Stimulated activated naive B cell treated with anti-CD40 and anti-IgM and Interleukin-4, amounts not matched to agents 10 μg/mL and 1 μg/mL and 100 μg/mL, for 72 hours (primary cell): ENCODE measurements around the gene C1orf146.

Source experiments
- ATAC-seq, 2 donors: fragments of 150-1000 bp; cut with Tn5 transposase; replicated peaks; 2 replicates each; pipeline ENCODE4 v1.10.0; 2021; ENCODE audit warnings: moderate library complexity in 1 of 2
- DNase-seq: peaks from one replicate; pipeline ENCODE4 v3.0.0; 2021
- H3K27ac Mint-ChIP-seq: one replicate; pipeline ENCODE4 v1.8.0; 2022; ENCODE audit warnings: mild to moderate bottlenecking, mixed read lengths
- H3K27me3 Mint-ChIP-seq, 2 donors: one replicate each; pipeline ENCODE4 v1.8.0; 2022; ENCODE audit warnings: mixed read lengths in 2 of 2
- H3K36me3 Mint-ChIP-seq, 2 donors: one replicate each; pipeline ENCODE4 v1.8.0; 2022; ENCODE audit warnings: mixed read lengths in 2 of 2, mild to moderate bottlenecking in 1 of 2
- H3K4me1 Mint-ChIP-seq, 2 donors: one replicate each; pipeline ENCODE4 v1.8.0; 2022; ENCODE audit warnings: mixed read lengths in 2 of 2, mild to moderate bottlenecking in 1 of 2
- H3K4me3 Mint-ChIP-seq, 2 donors: one replicate each; pipeline ENCODE4 v1.8.0; 2022; ENCODE audit warnings: mild to moderate bottlenecking in 2 of 2, mixed read lengths in 2 of 2, moderate library complexity in 1 of 2
- H3K9me3 Mint-ChIP-seq, 2 donors: one replicate each; pipeline ENCODE4 v1.8.0; 2022; ENCODE audit warnings: mixed read lengths in 2 of 2, mild to moderate bottlenecking in 1 of 2

C1orf146 gene

GRCh38 chr1:92217721-92218120 is at the start of gene C1orf146:
TSS of gene C1orf146 (plus strand) at chr1:92217915. CDS start at chr1:92231421, 13,506 bp downstream.
- Mint-ChIP-seq H3K9me3 (no peaks in the 10 kb centered on the region), H3K27ac (no peak within 1 kb of the TSS), H3K4me3 (no peak within 1 kb of the TSS), H3K36me3 (no peaks in the 10 kb centered on the region), H3K4me1 (no peaks in the 10 kb centered on the region), H3K27me3 (peaks cover 0 to 3% of the 10 kb centered on the region in 2 donors)
- DNase-seq, result no peak
- ATAC-seq, result no peak

GRCh38 chr1:92168657-92169056 is 49.1 kb upstream of the C1orf146 start:
- Mint-ChIP-seq H3K27me3 (no peaks in the 10 kb centered on the region), H3K36me3 (no peaks in the 10 kb centered on the region)
- no peak for ATAC-seq

GRCh38 chr1:92169214-92170005 is 48.3 kb upstream of the C1orf146 start:
- no peaks in the 10 kb centered on the region for H3K9me3 Mint-ChIP-seq
- H3K4me1 Mint-ChIP-seq, result no peaks in the 10 kb centered on the region
- no peaks in the 10 kb centered on the region for H3K36me3 Mint-ChIP-seq
- H3K27me3 Mint-ChIP-seq, result no peaks in the 10 kb centered on the region
- DNase-seq, result no peak
- ATAC-seq, result no peak
- no peak overlapping the region for H3K4me3 Mint-ChIP-seq
- no peak overlapping the region for H3K27ac Mint-ChIP-seq

More at GRCh38 chr1:92168657-92169056, 49.1 kb upstream of the C1orf146 start:
- Mint-ChIP-seq H3K27ac (no peak overlapping the region), H3K4me1 (no peaks in the 10 kb centered on the region), H3K4me3 (no peak overlapping the region), H3K9me3 (no peaks in the 10 kb centered on the region)
- no peak for DNase-seq

GRCh38 chr1:92184632-92185031 is 33.1 kb upstream of the C1orf146 start:
- ATAC-seq (no peak), DNase-seq (no peak)
- H3K9me3 Mint-ChIP-seq, result no peaks in the 10 kb centered on the region
- peaks cover 0 to 7% of the 10 kb centered on the region in 2 donors for H3K27me3 Mint-ChIP-seq
- no peaks in the 10 kb centered on the region for H3K4me1 Mint-ChIP-seq
- H3K36me3 Mint-ChIP-seq, result peaks cover 0 to 2% of the 10 kb centered on the region in 2 donors
- H3K4me3 Mint-ChIP-seq, result no peak overlapping the region
- H3K27ac Mint-ChIP-seq, result no peak overlapping the region

GRCh38 chr1:92186081-92186480 is 31.6 kb upstream of the C1orf146 start:
- H3K27ac Mint-ChIP-seq, result no peak overlapping the region
- peaks cover 0 to 7% of the 10 kb centered on the region in 2 donors for H3K27me3 Mint-ChIP-seq
- no peaks in the 10 kb centered on the region for H3K9me3 Mint-ChIP-seq
- no peaks in the 10 kb centered on the region for H3K4me1 Mint-ChIP-seq
- H3K4me3 Mint-ChIP-seq, result no peak overlapping the region
- no peak for DNase-seq
- ATAC-seq, result no peak
- H3K36me3 Mint-ChIP-seq, result no peaks in the 10 kb centered on the region

GRCh38 chr1:92188436-92189255 is 29.1 kb upstream of the C1orf146 start:
- no peak for ATAC-seq
- H3K36me3 Mint-ChIP-seq, result no peaks in the 10 kb centered on the region
- no peak overlapping the region for H3K27ac Mint-ChIP-seq
- H3K9me3 Mint-ChIP-seq, result no peaks in the 10 kb centered on the region
- no peaks in the 10 kb centered on the region for H3K4me1 Mint-ChIP-seq
- DNase-seq, result no peak
- H3K4me3 Mint-ChIP-seq, result no peak overlapping the region
- H3K27me3 Mint-ChIP-seq, result peaks cover 0 to 7% of the 10 kb centered on the region in 2 donors

- Mint-ChIP-seq H3K27ac (no peak overlapping the region), H3K4me3 (no peak overlapping the region), H3K36me3 (no peaks in the 10 kb centered on the region), H3K27me3 (peaks cover 0 to 7% of the 10 kb centered on the region in 2 donors), H3K9me3 (no peaks in the 10 kb centered on the region), H3K4me1 (no peaks in the 10 kb centered on the region)
- ATAC-seq (no peak), DNase-seq (no peak)
Observed at GRCh38 chr1:92191726-92192125, 26.0 kb upstream of the C1orf146 start.

- Mint-ChIP-seq H3K27me3 (peaks cover 0 to 7% of the 10 kb centered on the region in 2 donors), H3K9me3 (no peaks in the 10 kb centered on the region), H3K27ac (no peak overlapping the region), H3K36me3 (no peaks in the 10 kb centered on the region), H3K4me1 (no peaks in the 10 kb centered on the region), H3K4me3 (no peak overlapping the region)
- no peak for DNase-seq
- no peak for ATAC-seq
Observed at GRCh38 chr1:92192246-92192645, 25.5 kb upstream of the C1orf146 start.

GRCh38 chr1:92194511-92194910 is 23.2 kb upstream of the C1orf146 start:
- no peak overlapping the region for H3K4me3 Mint-ChIP-seq
- no peak for DNase-seq
- no peaks in the 10 kb centered on the region for H3K4me1 Mint-ChIP-seq
- no peaks in the 10 kb centered on the region for H3K27me3 Mint-ChIP-seq
- no peak for ATAC-seq
- H3K9me3 Mint-ChIP-seq, result no peaks in the 10 kb centered on the region
- H3K27ac Mint-ChIP-seq, result no peak overlapping the region
- no peaks in the 10 kb centered on the region for H3K36me3 Mint-ChIP-seq

GRCh38 chr1:92201973-92202372 is 15.7 kb upstream of the C1orf146 start:
- H3K36me3 Mint-ChIP-seq, result no peaks in the 10 kb centered on the region
- no peak for ATAC-seq
- peaks cover 0 to 2% of the 10 kb centered on the region in 2 donors for H3K9me3 Mint-ChIP-seq
- no peaks in the 10 kb centered on the region for H3K4me1 Mint-ChIP-seq
- H3K4me3 Mint-ChIP-seq, result no peak overlapping the region
- no peak overlapping the region for H3K27ac Mint-ChIP-seq
- DNase-seq, result no peak
- no peaks in the 10 kb centered on the region for H3K27me3 Mint-ChIP-seq

GRCh38 chr1:92203105-92203504 is 14.6 kb upstream of the C1orf146 start:
- H3K27ac Mint-ChIP-seq, result no peak overlapping the region
- peaks cover 0 to 2% of the 10 kb centered on the region in 2 donors for H3K9me3 Mint-ChIP-seq
- H3K36me3 Mint-ChIP-seq, result no peaks in the 10 kb centered on the region
- DNase-seq (no peak), ATAC-seq (no peak)
- no peak overlapping the region for H3K4me3 Mint-ChIP-seq
- no peaks in the 10 kb centered on the region for H3K4me1 Mint-ChIP-seq
- no peaks in the 10 kb centered on the region for H3K27me3 Mint-ChIP-seq

- H3K27me3 Mint-ChIP-seq, result peaks cover 0 to 8% of the 10 kb centered on the region in 2 donors
- H3K36me3 Mint-ChIP-seq, result no peaks in the 10 kb centered on the region
- H3K27ac Mint-ChIP-seq, result no peak overlapping the region
- no peak overlapping the region for H3K4me3 Mint-ChIP-seq
- H3K9me3 Mint-ChIP-seq, result peaks cover 0 to 4% of the 10 kb centered on the region in 2 donors
- peaks cover 0 to 2% of the 10 kb centered on the region in 2 donors for H3K4me1 Mint-ChIP-seq
- DNase-seq (no peak), ATAC-seq (no peak)
Observed at GRCh38 chr1:92210701-92211100, 7.0 kb upstream of the C1orf146 start.

- H3K27ac Mint-ChIP-seq, result no peak overlapping the region
Observed at GRCh38 chr1:92211166-92211565, 6.5 kb upstream of the C1orf146 start.

GRCh38 chr1:92218559-92218958 is 844 bp downstream of the C1orf146 start:
- H3K4me3 Mint-ChIP-seq, result no peak overlapping the region
- no peak for DNase-seq
- no peaks in the 10 kb centered on the region for H3K36me3 Mint-ChIP-seq
- H3K27ac Mint-ChIP-seq, result no peak overlapping the region
- peaks cover 0 to 2% of the 10 kb centered on the region in 2 donors for H3K9me3 Mint-ChIP-seq
- no peak for ATAC-seq
- H3K27me3 Mint-ChIP-seq, result peaks cover 0 to 3% of the 10 kb centered on the region in 2 donors
- H3K4me1 Mint-ChIP-seq, result no peaks in the 10 kb centered on the region

More at GRCh38 chr1:92211166-92211565, 6.5 kb upstream of the C1orf146 start:
- H3K9me3 Mint-ChIP-seq, result peaks cover 0 to 2% of the 10 kb centered on the region in 2 donors
- no peaks in the 10 kb centered on the region for H3K36me3 Mint-ChIP-seq
- H3K4me3 Mint-ChIP-seq, result no peak overlapping the region
- DNase-seq, result no peak
- no peak for ATAC-seq
- peaks cover 0 to 8% of the 10 kb centered on the region in 2 donors for H3K27me3 Mint-ChIP-seq
- peaks cover 0 to 2% of the 10 kb centered on the region in 2 donors for H3K4me1 Mint-ChIP-seq
